K562 (cell line): ENCODE measurements around the gene SUN5. TPM values are rescaled to one million over a fixed set of nuclear protein-coding genes. Genes with fewer than 3 reads are reported as not detected.

Experiments
- ATAC-seq: fragments of 200-7000 bp; cut with Tn5 transposase; 3 replicates; pipeline ENCODE4 v1.9.1; 2020; ENCODE audit warnings: moderate library complexity
- BruUV-seq: library from RNA; stranded (reverse); fragments of 400-500 nt; replicated peaks from 2 replicates; lab custom pipeline; 2021; lab: Mats Ljungman, UMichigan
- CTCF ChIA-PET: fragments of 300-600 bp; formaldehyde crosslinking; extraction: SDS; loops from one replicate; lab custom pipeline; 2021; ENCODE audit warnings: low intra/inter-chr PET ratio; lab: Yijun Ruan, JAX
- POLR2A ChIA-PET: fragments of 300-600, 350-650 bp; sonication (Branson Sonifier 250); formaldehyde crosslinking; extraction: SDS; loops from one replicate; lab custom pipeline; 2021; ENCODE audit warnings: antibody characterized with exemption, inconsistent platforms; lab: Yijun Ruan, JAX
- DNase-seq, 4 experiments: peaks; one replicate each; pipeline versions ENCODE4 v3.0.0 to v3.0.0-alpha.2; 2011 to 2018; ENCODE audit warnings: low spot score in 3 of 4, mixed read lengths in 3 of 4; ENCODE audit errors: extremely low read depth in 1 of 4
- FAIRE-seq: peaks from 2 replicates; lab custom pipeline; 2011; peaks lifted over from hg19 to GRCh38; lab: Jason Lieb, UNC
- H2AFZ ChIP-seq: 2 replicates; pipeline ENCODE4 v1.6.0; 2011; ENCODE audit warnings: low read depth, low read length, control low read depth, inconsistent platforms
- H3K27ac ChIP-seq: fragments of 200-600 bp; 3 replicates; pipeline ENCODE4 v1.8.0; 2011; ENCODE audit warnings: low read depth, mild to moderate bottlenecking, control low read depth, inconsistent platforms, low read length, moderate library complexity, mixed read lengths; ENCODE audit errors: extremely low read depth
- H3K27me3 ChIP-seq, 2 experiments: fragments of 300-600 bp in 1 of 2; 2 replicates in 1 of 2; 3 replicates in 1 of 2; pipeline versions ENCODE4 v1.6.0 to v1.8.0; 2011; ENCODE audit warnings: inconsistent platforms in 2 of 2, low read length in 2 of 2, mild to moderate bottlenecking in 1 of 2, mixed read lengths in 1 of 2, moderate library complexity in 1 of 2; ENCODE audit not compliant: control insufficient read depth in 2 of 2, insufficient read depth in 2 of 2
- H3K36me3 ChIP-seq: fragments of 300-600 bp; 3 replicates; pipeline ENCODE4 v1.8.0; 2011; ENCODE audit warnings: mild to moderate bottlenecking, low read length, inconsistent platforms; ENCODE audit not compliant: control insufficient read depth, insufficient read depth
- H3K4me1 ChIP-seq, 2 experiments: fragments of 200-600 bp in 1 of 2; replicated peaks in 1 of 2; 2 replicates in 1 of 2; 3 replicates in 1 of 2; pipeline versions ENCODE4 v1.5.1 to v1.8.0; 2011; ENCODE audit warnings: inconsistent platforms in 2 of 2, low read length in 2 of 2, mild to moderate bottlenecking in 1 of 2, mixed read lengths in 1 of 2, moderate library complexity in 1 of 2; ENCODE audit not compliant: control insufficient read depth in 2 of 2, insufficient read depth in 2 of 2
- H3K4me2 ChIP-seq: 2 replicates; pipeline ENCODE4 v1.6.1; 2011; ENCODE audit warnings: low read length, control low read depth, inconsistent platforms, mixed read lengths; ENCODE audit not compliant: insufficient read depth
- H3K4me3 ChIP-seq: fragments of 200-600 bp; sonication (generic), shearing (Covaris generic); 2 replicates; pipeline ENCODE4 v1.5.1; 2016; ENCODE audit warnings: control low read depth, inconsistent platforms
- H3K79me2 ChIP-seq: fragments of 200-600 bp; 3 replicates; pipeline ENCODE4 v1.8.0; 2011; ENCODE audit warnings: low read length, inconsistent platforms; ENCODE audit not compliant: control insufficient read depth, insufficient read depth
- H3K9ac ChIP-seq, 2 experiments: 2 replicates each; pipeline versions ENCODE4 v1.6.0 to v1.6.1; 2011; ENCODE audit warnings: low read depth in 2 of 2, low read length in 2 of 2, control low read depth in 1 of 2, inconsistent platforms in 1 of 2, mild to moderate bottlenecking in 1 of 2, mixed read lengths in 1 of 2; ENCODE audit not compliant: insufficient read depth in 1 of 2
- H3K9me1 ChIP-seq: one replicate; pipeline ENCODE4 v1.6.0; 2011; ENCODE audit warnings: inconsistent platforms, mild to moderate bottlenecking, low read length, moderate library complexity; ENCODE audit not compliant: control insufficient read depth, insufficient read depth
- H3K9me3 ChIP-seq: replicated peaks from 2 replicates; pipeline ENCODE4 v1.5.1; 2011; ENCODE audit warnings: low read depth, low read length, inconsistent platforms; ENCODE audit not compliant: control insufficient read depth, insufficient read depth
- H4K20me1 ChIP-seq: replicated peaks from 2 replicates; pipeline ENCODE4 v1.6.1; 2011; ENCODE audit warnings: low read length, inconsistent platforms, mixed read lengths; ENCODE audit not compliant: control insufficient read depth, insufficient read depth
- ATF7 ChIP-seq: fragments of 450-650 bp; IDR thresholded peaks from 2 replicates; pipeline ENCODE4 v1.7.1; 2014; ENCODE audit warnings: mild to moderate bottlenecking, moderate library complexity
- FOSL1 ChIP-seq: fragments of 200-800 bp; sonication (Bioruptor generic); conservative IDR thresholded peaks from 2 replicates; pipeline ENCODE4 v1.6.1; 2016; ENCODE audit warnings: missing genetic modification characterization, missing compliant biosample characterization
- GTF3C2 ChIP-seq: IDR thresholded peaks from 3 replicates; pipeline ENCODE4 v1.6.1; 2011; ENCODE audit warnings: borderline replicate concordance, mild to moderate bottlenecking, moderate library complexity; ENCODE audit not compliant: insufficient read length; ENCODE audit errors: extremely low read depth
- PKNOX1 ChIP-seq: fragments of 450-650 bp; IDR thresholded peaks from 2 replicates; pipeline ENCODE4 v1.6.1; 2016
- ZBTB2 ChIP-seq: fragments of 450-650 bp; IDR thresholded peaks from 2 replicates; pipeline ENCODE4 v1.6.1; 2016; ENCODE audit warnings: antibody characterized with exemption
- ZNF561 ChIP-seq: fragments of 450-650 bp; formaldehyde crosslinking; conservative IDR thresholded peaks from 2 replicates; pipeline ENCODE4 v1.4.0; 2020; ENCODE audit warnings: mild to moderate bottlenecking, moderate library complexity
- WGBS: fragments of 100-300 bp; shearing (Covaris generic); methylation state at CpG from one replicate; pipeline ENCODE4 v1.1.6; 2016; ENCODE audit warnings: low coverage, mixed read lengths; ENCODE audit not compliant: insufficient coverage; ENCODE audit errors: missing lambda C conversion rate; 5-methylcytosine and 5-hydroxymethylcytosine counted together
- in situ Hi-C: fragments of 300-500 bp; cut with MboI; formaldehyde crosslinking; loops from 4 replicates; pipeline ENCODE4 v1.15.0; 2018; ENCODE audit warnings: inconsistent platforms, mixed read lengths
- intact Hi-C: fragments of 100-400 bp; cut with micrococcal nuclease; formaldehyde crosslinking; loops from 2 replicates; pipeline ENCODE4 v1.14.2; 2022
- polyA plus RNA-seq, 8 experiments: library from polyadenylated mRNA; depleted of rRNA in 4 of 8; stranded (reverse) in 5 of 8; unstranded in 3 of 8; fragments of >200 nt; fragmentation: Nextera tagmentation in 2 of 8; fragmentation: Illumina TruSeq in 1 of 8; extraction: Ambion mirVana in 2 of 8; extraction: Trizol in 1 of 8; gene quantifications; 2 replicates each; pipeline versions ENCODE4 v1.2.1 to v1.2.3, GENCODE V29; 2011 to 2014; ENCODE audit warnings: inconsistent platforms in 1 of 8, missing spikeins in 1 of 8
- total RNA-seq, 7 experiments: library from RNA; depleted of rRNA in 6 of 7; stranded (reverse); fragments of >200 nt in 6 of 7; fragmentation: Illumina TruSeq in 2 of 7; extraction: Trizol in 2 of 7; gene quantifications; 2 replicates each; pipeline versions ENCODE4 v1.2.1 to v1.2.3, GENCODE V29; 2011 to 2021; ENCODE audit warnings: low replicate concordance in 1 of 7

SUN5 gene
- total and polyA plus RNA-seq, 9 of the 15 experiments (the other 6 are each of a cell fraction or from before 2014, with no cell fraction given), result not detected

- CTCF ChIA-PET, result no interaction called here
- DNase-seq (no peak), ATAC-seq (no peak), FAIRE-seq (no peak)
- H3K27ac ChIP-seq, result no peak overlapping the region
- WGBS, result 4% methylated on average over 2 of the region's 2 CpGs
- TF ChIP-seq FOSL1 (tag) (no peak), ATF7 (no peak), ZNF561 (no peak), ZBTB2 (no peak), GTF3C2 (no peak), PKNOX1 (peak; percentile 28; the same call in 1 of the 2 replicates)
- H3K4me2 ChIP-seq, result no peak overlapping the region
- peaks cover 0 to 19% of the 10 kb centered on the region in 2 experiments; a peak in 2 of 5 replicates for H3K27me3 ChIP-seq
- H3K4me3 ChIP-seq, result no peak overlapping the region
- intact Hi-C loops, result no loop called here
- no peaks in the 10 kb centered on the region; the same call in none of the 2 replicates for H3K9me3 ChIP-seq
- POLR2A ChIA-PET, result no interaction called here
- H3K9me1 ChIP-seq, result no peaks in the 10 kb centered on the region
- no peaks in the 10 kb centered on the region for H3K4me1 ChIP-seq
- no peaks in the 10 kb centered on the region for H3K79me2 ChIP-seq
- in situ Hi-C loops, result no loop called here
- no peaks in the 10 kb centered on the region for H4K20me1 ChIP-seq
- no peak overlapping the region for H3K9ac ChIP-seq
- no peak overlapping the region for H2AFZ ChIP-seq
- no TSS peak for BruUV-seq
- H3K36me3 ChIP-seq, result no peaks in the 10 kb centered on the region
These were observed 38.9 kb upstream of the SUN5 start for GRCh38 chr20:33042983-33043730.
